Lung (tissue), 12 donors: ENCODE results near the gene TROAP. TPM values are rescaled to one million over a fixed set of nuclear protein-coding genes. Genes with fewer than 3 reads are reported as not detected.
A peak's percentile ranks its signal among the peaks of the same experiment; 100 is the strongest.

Experiments used
- ATAC-seq: fragments of 200-7000 bp; cut with Tn5 transposase; one replicate; pipeline ENCODE4 v1.9.1; 2020; ENCODE audit warnings: moderate number of reproducible peaks; ENCODE audit not compliant: insufficient read depth, low FRiP score
- DNase-seq, 3 donors: peaks; one replicate each; pipeline ENCODE4 v3.0.0-alpha.2; 2013 to 2017
- H3K27ac ChIP-seq, 2 donors: one replicate each; pipeline ENCODE4 v1.5.1; 2013; ENCODE audit warnings: mild to moderate bottlenecking in 2 of 2, moderate library complexity in 2 of 2, control low read depth in 1 of 2, inconsistent platforms in 1 of 2, low read depth in 1 of 2, low read length in 1 of 2
- H3K27me3 ChIP-seq, 3 donors: one replicate each; pipeline ENCODE4 v1.5.1; 2013; ENCODE audit warnings: low read length in 2 of 3; ENCODE audit not compliant: control insufficient read depth in 3 of 3, insufficient read depth in 3 of 3
- H3K36me3 ChIP-seq, 4 donors: one replicate each; pipeline ENCODE4 v1.5.1; 2013; ENCODE audit warnings: low read length in 4 of 4, mild to moderate bottlenecking in 1 of 4, moderate library complexity in 1 of 4; ENCODE audit not compliant: control insufficient read depth in 4 of 4, insufficient read depth in 4 of 4
- H3K4me1 ChIP-seq, 5 donors: one replicate each; pipeline ENCODE4 v1.5.1; 2013; ENCODE audit warnings: low read length in 5 of 5, mild to moderate bottlenecking in 2 of 5, moderate library complexity in 1 of 5; ENCODE audit not compliant: control insufficient read depth in 5 of 5, insufficient read depth in 5 of 5
- H3K4me3 ChIP-seq: one replicate; pipeline ENCODE4 v1.5.1; 2013; ENCODE audit warnings: mild to moderate bottlenecking, control low read depth, moderate library complexity
- H3K9ac ChIP-seq, 2 donors: one replicate each; pipeline ENCODE4 v1.5.1; 2013; ENCODE audit warnings: low read length in 2 of 2, control low read depth in 1 of 2; ENCODE audit not compliant: insufficient read depth in 1 of 2
- H3K9me3 ChIP-seq, 4 donors: one replicate each; pipeline ENCODE4 v1.5.1; 2013; ENCODE audit warnings: low read length in 3 of 4, mild to moderate bottlenecking in 1 of 4, moderate library complexity in 1 of 4; ENCODE audit not compliant: control insufficient read depth in 4 of 4, insufficient read depth in 3 of 4
- WGBS, 2 donors: extraction: QIAGEN DNeasy Blood & Tissue Kit; methylation state at CpG; one replicate each; pipeline ENCODE4 v1.1.7; 2013; 5-methylcytosine and 5-hydroxymethylcytosine counted together
- polyA plus RNA-seq, 2 donors: library from polyadenylated mRNA; stranded (reverse); fragments of 200-250 nt; gene quantifications; one replicate each; pipeline ENCODE4 v1.2.1, GENCODE V29; 2013
- total RNA-seq, 2 donors: library from RNA; depleted of rRNA in 1 of 2; stranded (reverse); fragments of >200 nt in 1 of 2; gene quantifications; one replicate each; pipeline ENCODE4 v1.2.1, GENCODE V29; 2014 to 2021
- TF ChIP-seq, protein P1 (sequence below): IDR thresholded peaks from 2 replicates; pipeline ENCODE4 v1.5.1; 2012; ENCODE audit warnings: mild to moderate bottlenecking; ENCODE audit errors: control extremely low read depth, extremely low read depth
- donor health status: control.
- donor health status: control.
- donor health status: Bipolar disorder and iron deficiency.
- donor health status: healthy.
- donor health status: DM: yes; HTN: yes; CAD: no.

TROAP gene
- total and polyA plus RNA-seq, 4 donors, result 1.2 to 4.6 (median 3.2) TPM

DNA sequence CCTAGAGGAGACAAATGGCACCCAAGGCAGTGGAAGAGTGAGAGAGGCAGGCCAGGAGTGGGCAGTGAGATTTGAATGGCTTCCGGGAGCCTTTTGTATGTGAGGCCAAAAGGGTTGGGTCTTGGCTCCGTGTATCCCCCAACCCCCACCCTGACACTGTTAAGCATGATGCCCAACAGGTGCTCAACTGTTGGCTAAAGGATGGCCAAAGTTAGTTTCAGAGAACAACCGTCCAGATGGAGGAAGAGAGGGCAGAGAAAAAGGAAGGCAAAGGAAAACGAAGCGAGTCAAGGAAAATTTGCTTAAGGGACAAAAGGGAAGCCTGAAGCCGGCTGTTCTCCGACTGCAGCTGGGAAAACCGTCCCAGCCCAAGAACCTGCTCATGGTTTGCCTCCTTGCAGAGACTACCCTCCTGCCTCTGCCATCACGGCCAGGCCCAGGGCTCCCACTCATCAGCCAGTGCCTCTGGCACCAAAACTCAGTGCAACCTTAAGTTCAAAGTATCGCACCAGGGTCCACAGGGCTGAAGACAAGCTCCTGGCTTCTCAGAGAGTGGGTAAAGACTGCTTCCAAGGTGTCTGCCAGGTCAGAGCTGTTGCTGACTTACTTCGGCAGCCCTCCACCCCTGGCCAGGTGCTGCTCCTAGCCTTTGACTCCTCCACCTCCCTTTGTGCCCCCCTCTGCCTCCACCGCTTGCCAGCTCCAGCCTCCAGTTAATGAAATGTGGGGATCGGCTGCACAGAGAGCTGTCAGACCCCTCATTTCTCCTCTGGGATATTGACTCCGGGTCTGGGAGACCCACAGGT lies 18.1 kb downstream of the TROAP start:
- H3K27me3 ChIP-seq, result peaks cover 0 to 84% (median 64%) of the 10 kb centered on the region in 3 donors
- 44 to 50% methylated on average over 14 of the region's 14 CpGs for WGBS, 2 donors

DNA sequence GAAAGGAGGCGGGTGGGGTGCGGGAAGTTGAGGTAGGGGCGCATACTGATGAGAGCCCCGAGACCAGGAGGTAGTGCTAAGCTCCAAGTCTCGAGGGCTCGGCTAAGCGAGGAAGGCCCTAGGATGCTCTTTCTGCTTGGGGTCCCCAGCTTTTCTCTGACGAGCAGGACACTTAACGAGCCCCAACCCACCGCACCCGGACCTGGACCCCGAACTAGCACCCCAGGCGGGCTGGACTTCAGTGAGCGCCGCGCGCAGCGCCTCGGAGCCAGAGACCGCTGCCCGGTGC lies 18.7 kb downstream of the TROAP start:
- Histone ChIP-seq H3K36me3 (no peaks in the 10 kb centered on the region), H3K4me3 (no peak overlapping the region), H3K4me1 (peaks cover 4 to 40% (median 8%) of the 10 kb centered on the region in 5 donors), H3K9me3 (no peaks in the 10 kb centered on the region), H3K27ac (no peak overlapping the region), H3K27me3 (peaks cover 0 to 84% (median 62%) of the 10 kb centered on the region in 3 donors), H3K9ac (no peak overlapping the region)
- no peak for DNase-seq
- TF ChIP-seq, protein P1, sequence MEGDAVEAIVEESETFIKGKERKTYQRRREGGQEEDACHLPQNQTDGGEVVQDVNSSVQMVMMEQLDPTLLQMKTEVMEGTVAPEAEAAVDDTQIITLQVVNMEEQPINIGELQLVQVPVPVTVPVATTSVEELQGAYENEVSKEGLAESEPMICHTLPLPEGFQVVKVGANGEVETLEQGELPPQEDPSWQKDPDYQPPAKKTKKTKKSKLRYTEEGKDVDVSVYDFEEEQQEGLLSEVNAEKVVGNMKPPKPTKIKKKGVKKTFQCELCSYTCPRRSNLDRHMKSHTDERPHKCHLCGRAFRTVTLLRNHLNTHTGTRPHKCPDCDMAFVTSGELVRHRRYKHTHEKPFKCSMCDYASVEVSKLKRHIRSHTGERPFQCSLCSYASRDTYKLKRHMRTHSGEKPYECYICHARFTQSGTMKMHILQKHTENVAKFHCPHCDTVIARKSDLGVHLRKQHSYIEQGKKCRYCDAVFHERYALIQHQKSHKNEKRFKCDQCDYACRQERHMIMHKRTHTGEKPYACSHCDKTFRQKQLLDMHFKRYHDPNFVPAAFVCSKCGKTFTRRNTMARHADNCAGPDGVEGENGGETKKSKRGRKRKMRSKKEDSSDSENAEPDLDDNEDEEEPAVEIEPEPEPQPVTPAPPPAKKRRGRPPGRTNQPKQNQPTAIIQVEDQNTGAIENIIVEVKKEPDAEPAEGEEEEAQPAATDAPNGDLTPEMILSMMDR, result no peak
- no peak for ATAC-seq
- WGBS, 2 donors, result 18 to 27% methylated on average over 20 to 21 of the region's 21 CpGs

More for the DNA sequence above, 18.1 kb downstream of the TROAP start:
- no peak for ATAC-seq
- no peak for DNase-seq
- Histone ChIP-seq H3K4me1 (peaks cover 4 to 34% (median 6%) of the 10 kb centered on the region in 5 donors), H3K9me3 (peaks cover 0 to 3% (median 0%) of the 10 kb centered on the region in 4 donors), H3K27ac (no peak overlapping the region), H3K4me3 (no peak overlapping the region), H3K36me3 (no peaks in the 10 kb centered on the region), H3K9ac (no peak overlapping the region)
- TF ChIP-seq, protein P1, result no peak

DNA sequence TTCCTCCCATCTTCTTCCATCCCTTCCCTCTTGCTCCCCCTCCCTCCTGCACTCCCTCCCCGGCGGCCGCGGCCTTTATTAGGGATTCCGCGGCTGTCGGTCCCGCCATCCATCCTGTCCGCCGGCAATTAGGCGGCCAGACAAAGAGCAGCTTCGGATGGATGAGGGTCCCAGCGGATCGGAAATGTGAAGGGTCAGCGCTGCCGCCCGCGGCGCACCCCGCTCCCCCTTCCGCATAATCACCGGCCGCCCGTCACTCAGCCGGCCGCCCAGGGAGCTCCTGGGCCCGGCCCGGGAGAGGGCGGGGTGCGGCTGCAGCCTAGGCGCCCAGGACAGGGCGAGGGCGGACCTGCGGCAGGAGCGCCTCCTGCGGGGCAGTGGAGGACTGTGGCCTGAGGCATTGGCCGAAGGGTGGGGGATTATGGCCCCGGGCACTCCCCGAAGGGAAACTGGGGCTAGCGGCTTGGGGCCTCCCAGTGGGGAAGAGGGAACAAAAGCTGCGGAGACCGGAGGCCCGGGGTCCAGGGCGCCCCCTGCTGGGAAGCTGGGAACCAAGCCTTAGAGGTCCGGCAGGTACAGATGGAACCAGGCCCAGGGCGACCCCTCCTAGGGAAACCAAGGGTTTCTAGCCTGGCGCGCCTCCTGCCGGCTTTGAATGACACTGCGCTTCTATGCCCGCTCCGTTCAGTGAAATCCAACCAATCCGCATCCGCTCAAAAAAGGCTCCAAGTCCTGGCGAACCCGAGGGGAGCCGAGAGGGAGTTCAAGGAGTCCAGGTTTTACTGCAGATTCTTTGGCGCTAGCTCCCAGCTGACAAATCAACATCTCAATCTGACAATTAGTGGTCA lies 19.2 kb downstream of the TROAP start:
- Histone ChIP-seq H3K9me3 (no peaks in the 10 kb centered on the region), H3K27me3 (peaks cover 3 to 85% (median 63%) of the 10 kb centered on the region in 3 donors), H3K9ac (no peak overlapping the region), H3K36me3 (no peaks in the 10 kb centered on the region), H3K27ac (no peak overlapping the region), H3K4me3 (no peak overlapping the region), H3K4me1 (peaks cover 4 to 44% (median 14%) of the 10 kb centered on the region in 5 donors)
- TF ChIP-seq, protein P1, result peak; percentile 40
- peak; percentile 65 for ATAC-seq
- DNase-seq, result peak; percentile 81 to 85 (median 85)
- WGBS, 2 donors, result 2% methylated on average over 57 to 58 of the region's 58 CpGs
